Measurements from ENCODE around the gene HAVCR1.

Gene HAVCR1

DNA sequence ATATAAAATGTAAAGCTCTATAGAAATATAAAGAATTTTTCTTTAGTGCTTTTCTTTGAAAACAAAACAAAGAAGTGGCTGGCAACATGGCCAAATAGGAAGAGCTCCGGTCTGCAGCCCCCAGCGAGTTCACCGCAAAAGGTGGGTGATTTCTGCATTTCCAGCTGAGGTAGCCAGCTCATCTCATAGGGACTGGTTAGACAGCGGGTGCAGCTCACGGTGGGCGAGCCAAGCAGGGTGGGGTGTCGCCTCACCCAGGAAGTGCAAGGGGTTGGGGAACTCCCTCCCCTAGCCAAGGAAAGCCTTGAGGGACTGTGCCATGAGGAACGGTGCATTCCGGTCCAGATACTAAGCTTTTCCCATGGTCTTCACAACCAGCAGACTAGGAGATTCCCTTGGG, 74.9 kb downstream of the HAVCR1 start:
- Histone ChIP-seq H3K4me1 (ENCODE audit: control insufficient read depth, insufficient read depth, low read length) (no peaks in the 10 kb centered on the region), H3K36me3 (ENCODE audit: control insufficient read depth, insufficient read depth, low read length) (no peaks in the 10 kb centered on the region), H3K9me3 (ENCODE audit: control insufficient read depth, insufficient read depth, low read depth, low read length) (peaks cover 3% of the 10 kb centered on the region; the same call in 1 of the 2 replicates), H3K4me3 (ENCODE audit: low read depth, low read length) (no peak overlapping the region), H3K9ac (ENCODE audit: low read length) (no peak overlapping the region), H3K27ac (ENCODE audit: low read depth, low read length) (no peak overlapping the region), H3K27me3 (ENCODE audit: control insufficient read depth, insufficient read depth, low read length) (no peaks in the 10 kb centered on the region)

DNA sequence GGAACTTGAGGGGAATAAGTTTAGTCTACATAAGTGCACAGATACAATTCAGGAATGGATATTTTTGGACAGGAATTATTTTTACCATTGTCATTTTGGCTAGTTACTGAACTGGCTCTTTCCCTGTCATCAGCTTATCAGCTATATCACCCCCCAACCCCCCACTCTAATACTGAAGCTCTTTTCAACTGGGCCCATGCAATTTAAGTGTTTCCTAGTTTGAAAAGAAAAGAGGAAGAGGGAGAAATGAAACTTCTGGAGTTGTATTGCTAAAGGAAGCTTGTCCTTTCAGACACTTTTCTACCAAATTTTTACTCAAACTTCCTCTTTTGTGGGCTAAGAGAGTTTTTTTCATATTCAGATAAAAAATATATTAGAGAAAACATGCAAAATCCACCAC, 77.4 kb downstream of the HAVCR1 start:
- H3K4me1 ChIP-seq (ENCODE audit: control insufficient read depth, insufficient read depth, low read length): no peaks in the 10 kb centered on the region
- H3K27ac ChIP-seq (ENCODE audit: low read depth, low read length): no peak overlapping the region
- H3K9me3 ChIP-seq (ENCODE audit: control insufficient read depth, insufficient read depth, low read depth, low read length): no peaks in the 10 kb centered on the region
- H3K27me3 ChIP-seq (ENCODE audit: control insufficient read depth, insufficient read depth, low read length): no peaks in the 10 kb centered on the region
- no peak overlapping the region for H3K4me3 ChIP-seq (ENCODE audit: low read depth, low read length)
- no peak overlapping the region for H3K9ac ChIP-seq (ENCODE audit: low read length)
- H3K36me3 ChIP-seq (ENCODE audit: control insufficient read depth, insufficient read depth, low read length): no peaks in the 10 kb centered on the region

Data from HUES6 (cell line).